Osteocyte (in vitro differentiated cells): ENCODE data around the gene KLHDC4. TPM values are rescaled to one million over a fixed set of nuclear protein-coding genes. Genes with fewer than 3 reads are reported as not detected.

Experiments
- DNase-seq: peaks from one replicate; pipeline ENCODE4 v3.0.0; 2021; ENCODE audit warnings: mixed read lengths; ENCODE audit not compliant: unreplicated experiment; ENCODE audit errors: extremely low spot score
- H3K27ac Mint-ChIP-seq: one replicate; pipeline ENCODE4 v1.8.0; 2021; ENCODE audit warnings: mild to moderate bottlenecking, mixed read lengths; ENCODE audit not compliant: unreplicated experiment
- H3K27me3 Mint-ChIP-seq: one replicate; pipeline ENCODE4 v1.8.0; 2021; ENCODE audit warnings: mixed read lengths; ENCODE audit not compliant: unreplicated experiment
- H3K36me3 Mint-ChIP-seq: one replicate; pipeline ENCODE4 v1.8.0; 2021; ENCODE audit warnings: mixed read lengths; ENCODE audit not compliant: unreplicated experiment
- H3K4me1 Mint-ChIP-seq: one replicate; pipeline ENCODE4 v1.8.0; 2021; ENCODE audit warnings: mixed read lengths; ENCODE audit not compliant: unreplicated experiment
- H3K4me3 Mint-ChIP-seq: one replicate; pipeline ENCODE4 v1.8.0; 2021; ENCODE audit warnings: mild to moderate bottlenecking, moderate library complexity, mixed read lengths; ENCODE audit not compliant: unreplicated experiment
- H3K9me3 Mint-ChIP-seq: one replicate; pipeline ENCODE4 v1.8.0; 2021; ENCODE audit warnings: mixed read lengths; ENCODE audit not compliant: unreplicated experiment
- total RNA-seq: library from RNA; stranded (reverse); gene quantifications from 2 replicates; pipeline ENCODE4 v1.2.1, GENCODE V29; 2021
- TF ChIP-seq, protein P1 (sequence below): fragments of 200-600 bp; sonication (generic); IDR thresholded peaks from 2 replicates; pipeline ENCODE4 v1.5.0; 2021; ENCODE audit warnings: antibody characterized with exemption, mild to moderate bottlenecking, moderate library complexity

KLHDC4 gene
- total RNA-seq, 1 donor from 2014 or later, result 31.0 TPM

DNA sequence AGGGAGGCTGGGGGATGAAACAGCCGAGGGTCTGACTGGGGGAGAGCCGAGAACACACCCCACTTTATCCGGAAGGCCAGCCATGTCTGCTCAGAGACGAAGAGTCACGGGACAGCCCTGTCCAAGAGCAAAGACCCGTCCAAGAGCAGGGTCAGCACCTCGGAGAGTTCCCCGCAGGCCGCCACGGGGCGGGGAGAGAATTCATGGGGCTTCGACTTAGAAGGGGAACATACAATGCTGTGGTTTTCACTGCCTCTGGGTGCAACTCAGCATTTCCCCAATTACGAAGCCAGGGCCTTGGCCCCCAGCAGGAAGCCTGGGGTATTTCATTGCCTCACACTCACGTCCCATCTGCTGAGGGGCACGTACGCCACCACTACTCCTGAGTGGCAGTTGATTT is 104.2 kb downstream of the KLHDC4 start:
- no peak overlapping the region for H3K4me3 Mint-ChIP-seq
- peak; percentile 89 for DNase-seq
- no peak overlapping the region for H3K27ac Mint-ChIP-seq
- peaks cover 11% of the 10 kb centered on the region for H3K27me3 Mint-ChIP-seq
- no peaks in the 10 kb centered on the region for H3K9me3 Mint-ChIP-seq
- TF ChIP-seq, protein P1, sequence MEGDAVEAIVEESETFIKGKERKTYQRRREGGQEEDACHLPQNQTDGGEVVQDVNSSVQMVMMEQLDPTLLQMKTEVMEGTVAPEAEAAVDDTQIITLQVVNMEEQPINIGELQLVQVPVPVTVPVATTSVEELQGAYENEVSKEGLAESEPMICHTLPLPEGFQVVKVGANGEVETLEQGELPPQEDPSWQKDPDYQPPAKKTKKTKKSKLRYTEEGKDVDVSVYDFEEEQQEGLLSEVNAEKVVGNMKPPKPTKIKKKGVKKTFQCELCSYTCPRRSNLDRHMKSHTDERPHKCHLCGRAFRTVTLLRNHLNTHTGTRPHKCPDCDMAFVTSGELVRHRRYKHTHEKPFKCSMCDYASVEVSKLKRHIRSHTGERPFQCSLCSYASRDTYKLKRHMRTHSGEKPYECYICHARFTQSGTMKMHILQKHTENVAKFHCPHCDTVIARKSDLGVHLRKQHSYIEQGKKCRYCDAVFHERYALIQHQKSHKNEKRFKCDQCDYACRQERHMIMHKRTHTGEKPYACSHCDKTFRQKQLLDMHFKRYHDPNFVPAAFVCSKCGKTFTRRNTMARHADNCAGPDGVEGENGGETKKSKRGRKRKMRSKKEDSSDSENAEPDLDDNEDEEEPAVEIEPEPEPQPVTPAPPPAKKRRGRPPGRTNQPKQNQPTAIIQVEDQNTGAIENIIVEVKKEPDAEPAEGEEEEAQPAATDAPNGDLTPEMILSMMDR, result no peak
- H3K4me1 Mint-ChIP-seq, result no peaks in the 10 kb centered on the region
- no peaks in the 10 kb centered on the region for H3K36me3 Mint-ChIP-seq

DNA sequence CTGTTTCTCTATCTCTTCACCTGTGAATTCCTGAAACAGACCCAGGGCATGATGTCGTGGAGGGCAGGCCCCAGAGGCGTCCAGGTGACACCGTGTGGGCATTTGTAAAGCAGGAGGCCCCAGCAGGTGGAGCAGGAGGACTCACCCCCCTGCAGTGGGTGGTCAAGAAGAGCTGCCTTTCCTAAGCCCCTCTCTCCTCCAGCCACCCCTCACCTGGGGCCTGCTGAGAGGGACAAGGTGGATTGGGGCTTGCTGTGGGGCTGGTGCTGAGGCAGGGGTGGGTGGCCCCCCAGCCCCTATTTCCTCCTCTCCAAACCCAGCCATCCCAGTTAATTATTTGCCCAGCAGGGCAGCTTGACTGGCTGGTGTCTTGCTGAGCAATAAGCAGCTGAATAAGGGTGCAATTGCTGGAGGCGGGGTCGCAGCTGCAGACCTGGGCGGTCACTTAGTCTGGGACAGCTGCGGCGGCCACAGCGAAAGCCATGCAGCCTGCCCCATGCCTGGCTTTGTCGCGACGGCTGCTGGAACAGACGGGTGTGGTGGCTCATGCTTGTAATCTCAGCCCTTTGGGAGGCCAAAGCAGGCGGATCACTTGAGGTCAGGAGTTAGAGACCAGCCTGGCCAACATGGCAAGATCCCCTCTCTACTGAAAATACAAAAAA is 107.1 kb downstream of the KLHDC4 start:
- Mint-ChIP-seq H3K27me3 (peaks cover 18% of the 10 kb centered on the region), H3K4me3 (no peak overlapping the region), H3K27ac (no peak overlapping the region), H3K9me3 (no peaks in the 10 kb centered on the region), H3K4me1 (no peaks in the 10 kb centered on the region), H3K36me3 (no peaks in the 10 kb centered on the region)
- TF ChIP-seq, protein P1, result no peak
- DNase-seq, result no peak

Other genes with a start within 250 kb of the KLHDC4 start
- 2.6 and 3.1 TPM in 2 replicates for gene JPH3, start 163.5 kb downstream of the KLHDC4 start, total RNA-seq
- 127 and 133 TPM in 2 replicates for gene SLC7A5, start 103.5 kb upstream of the KLHDC4 start, total RNA-seq
- not detected in 2 replicates for gene CA5A, start 170.5 kb upstream of the KLHDC4 start, total RNA-seq
- 19.5 and 20.5 TPM in 2 replicates for gene BANP, start 185.4 kb upstream of the KLHDC4 start, total RNA-seq